Natural killer cell (primary cell): ENCODE data around the gene HAND1. TPM values are rescaled to one million over a fixed set of nuclear protein-coding genes. Genes with fewer than 3 reads are reported as not detected.

Source experiments
- ATAC-seq, 3 donors: fragments of 150-1000 bp in 2 of 3; fragments of 200-7000 bp in 1 of 3; cut with Tn5 transposase; 1 replicate in 1 of 3; 2 replicates in 2 of 3; pipeline ENCODE4 v1.10.0; 2021; ENCODE audit warnings: mild to moderate bottlenecking in 2 of 3, moderate library complexity in 2 of 3
- DNase-seq, 2 donors: peaks; one replicate each; pipeline versions ENCODE4 v3.0.0 to v3.0.0-alpha.2; 2013 to 2021; ENCODE audit warnings: mixed read lengths in 1 of 2
- H3K27ac ChIP-seq: one replicate; pipeline ENCODE4 v1.5.1; 2013; ENCODE audit warnings: mild to moderate bottlenecking, low read length
- H3K27me3 ChIP-seq: one replicate; pipeline ENCODE4 v1.6.1; 2013; ENCODE audit warnings: low read length; ENCODE audit not compliant: control insufficient read depth, insufficient read depth
- H3K36me3 ChIP-seq: one replicate; pipeline ENCODE4 v1.6.1; 2013; ENCODE audit warnings: low read length; ENCODE audit not compliant: control insufficient read depth, insufficient read depth
- H3K4me1 ChIP-seq: one replicate; pipeline ENCODE4 v1.6.1; 2013; ENCODE audit warnings: low read length; ENCODE audit not compliant: control insufficient read depth, insufficient read depth
- H3K4me3 ChIP-seq: one replicate; pipeline ENCODE4 v1.5.1; 2013; ENCODE audit warnings: low read length
- H3K9me3 ChIP-seq: one replicate; pipeline ENCODE4 v1.6.1; 2013; ENCODE audit warnings: low read length; ENCODE audit not compliant: control insufficient read depth, insufficient read depth
- H3K27ac Mint-ChIP-seq, 2 donors: one replicate each; pipeline ENCODE4 v1.8.0; 2022; ENCODE audit warnings: mild to moderate bottlenecking in 2 of 2, mixed read lengths in 2 of 2, moderate library complexity in 1 of 2
- H3K27me3 Mint-ChIP-seq, 2 donors: one replicate each; pipeline ENCODE4 v1.8.0; 2022; ENCODE audit warnings: low read depth in 2 of 2, mixed read lengths in 2 of 2
- H3K36me3 Mint-ChIP-seq: one replicate; pipeline ENCODE4 v1.8.0; 2022; ENCODE audit warnings: mixed read lengths
- H3K4me1 Mint-ChIP-seq, 2 donors: one replicate each; pipeline ENCODE4 v1.8.0; 2022; ENCODE audit warnings: mixed read lengths in 2 of 2
- H3K4me3 Mint-ChIP-seq: one replicate; pipeline ENCODE4 v1.8.0; 2022; ENCODE audit warnings: mild to moderate bottlenecking, moderate library complexity, mixed read lengths
- H3K9me3 Mint-ChIP-seq, 2 donors: one replicate each; pipeline ENCODE4 v1.8.0; 2022; ENCODE audit warnings: mixed read lengths in 2 of 2
- CTCF ChIP-seq: fragments of 200-600 bp; IDR thresholded peaks from one replicate; pipeline ENCODE4 v1.8.0; 2022; ENCODE audit warnings: antibody characterized with exemption
- WGBS: methylation state at CpG from one replicate; pipeline ENCODE4 v1.1.7; 2013; ENCODE audit warnings: missing lambda C conversion rate; ENCODE audit not compliant: insufficient coverage; 5-methylcytosine and 5-hydroxymethylcytosine counted together
- intact Hi-C: fragments of 100-400 bp; cut with micrococcal nuclease; formaldehyde crosslinking; loops from one replicate; pipeline ENCODE4 v1.14.2; 2022
- total RNA-seq, 4 donors: library from RNA; stranded (reverse); fragments of 120-200 nt in 1 of 4; gene quantifications; one replicate each; pipeline versions ENCODE4 v1.2.3 to v1.2.4, GENCODE V29; 2013 to 2022

The HAND1 gene
- total RNA-seq, 3 donors from 2014 or later (not counting 1 experiment from before 2014, with no cell fraction given) = not detected

GRCh38 chr5:154483654-154484392 is 5.8 kb upstream of the HAND1 start:
- Histone ChIP-seq H3K4me1 (peaks cover 9% of the 10 kb centered on the region), H3K27ac (no peak overlapping the region), H3K9me3 (peaks cover 2% of the 10 kb centered on the region), H3K36me3 (no peaks in the 10 kb centered on the region), H3K4me3 (no peak overlapping the region), H3K27me3 (peaks cover 68% of the 10 kb centered on the region)
- no peaks in the 10 kb centered on the region for H3K36me3 Mint-ChIP-seq
- intact Hi-C loops = no loop called here
- H3K4me3 Mint-ChIP-seq = no peak overlapping the region
- no peak for DNase-seq
- no peak for ATAC-seq
- H3K27ac Mint-ChIP-seq = no peak overlapping the region
- H3K27me3 Mint-ChIP-seq = peaks cover 75 to 89% of the 10 kb centered on the region in 2 donors
- 9% methylated on average over 34 of the region's 34 CpGs for WGBS
- TF ChIP-seq CTCF = no peak
- H3K9me3 Mint-ChIP-seq = no peaks in the 10 kb centered on the region
- H3K4me1 Mint-ChIP-seq = peaks cover 0 to 14% of the 10 kb centered on the region in 2 donors

DNA sequence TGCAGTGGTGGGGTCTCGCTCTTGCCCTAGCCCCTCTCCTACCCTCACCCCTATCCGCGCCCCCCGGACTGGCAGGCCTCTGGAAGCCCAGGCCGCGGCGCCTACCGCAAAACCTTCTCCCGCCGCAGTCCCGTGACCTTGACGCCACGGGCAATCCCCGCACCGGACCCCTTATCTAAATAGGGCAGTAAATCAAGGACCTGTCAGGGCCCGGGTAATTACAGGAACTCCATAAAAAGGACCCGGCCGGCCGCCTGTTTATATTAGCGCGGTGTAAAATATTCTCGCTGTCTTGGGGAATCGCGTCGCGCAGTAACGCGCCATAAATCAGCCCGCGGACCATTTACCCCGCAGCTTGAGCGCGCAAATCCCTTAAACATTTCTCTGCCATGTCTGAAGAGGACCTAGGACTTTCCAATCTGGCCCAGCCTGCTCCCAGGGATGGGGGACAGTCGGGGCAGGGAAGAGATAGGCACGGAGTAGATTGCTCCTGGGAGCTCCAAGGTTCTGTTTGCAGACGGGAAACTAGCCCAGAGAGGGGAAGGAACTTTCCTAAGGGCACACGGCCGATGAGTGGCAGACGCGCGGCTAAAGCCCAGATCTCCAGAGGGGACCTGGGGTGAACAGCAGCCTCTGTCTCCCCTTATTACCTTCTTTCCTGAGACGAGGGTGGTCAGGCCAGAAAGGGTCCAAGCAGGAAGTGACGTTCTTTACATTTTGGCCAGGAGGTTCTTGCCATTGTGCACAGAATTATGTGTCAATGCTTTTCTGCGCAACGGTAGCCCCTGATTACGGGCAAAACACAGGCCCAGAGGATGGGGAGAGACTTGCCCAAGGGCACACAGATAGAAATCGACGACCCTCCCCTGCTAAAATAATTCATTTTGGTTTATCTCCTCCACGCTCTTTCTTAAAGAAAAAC is 4.8 kb upstream of the HAND1 start:
- H3K36me3 ChIP-seq = no peaks in the 10 kb centered on the region
- Mint-ChIP-seq H3K4me1 (peaks cover 0 to 14% of the 10 kb centered on the region in 2 donors), H3K27ac (no peak overlapping the region), H3K36me3 (no peaks in the 10 kb centered on the region), H3K27me3 (peaks cover 72 to 82% of the 10 kb centered on the region in 2 donors), H3K4me3 (no peak overlapping the region), H3K9me3 (no peaks in the 10 kb centered on the region)
- H3K27me3 ChIP-seq = peaks cover 77% of the 10 kb centered on the region
- no peak for TF ChIP-seq CTCF
- DNase-seq (no peak), ATAC-seq (no peak)
- WGBS = 9% methylated on average over 48 of the region's 49 CpGs
- H3K4me1 ChIP-seq = peaks cover 18% of the 10 kb centered on the region
- H3K27ac ChIP-seq = no peak overlapping the region
- intact Hi-C loops = no loop called here
- H3K4me3 ChIP-seq = no peak overlapping the region
- H3K9me3 ChIP-seq = peaks cover 2% of the 10 kb centered on the region

GRCh38 chr5:154481584-154482381 is 3.8 kb upstream of the HAND1 start:
- ATAC-seq = no peak
- Mint-ChIP-seq H3K27me3 (peaks cover 73 to 84% of the 10 kb centered on the region in 2 donors), H3K9me3 (no peaks in the 10 kb centered on the region), H3K36me3 (no peaks in the 10 kb centered on the region), H3K27ac (no peak overlapping the region), H3K4me1 (peaks cover 7 to 21% of the 10 kb centered on the region in 2 donors), H3K4me3 (no peak overlapping the region)
- Histone ChIP-seq H3K4me1 (peaks cover 22% of the 10 kb centered on the region), H3K4me3 (no peak overlapping the region), H3K9me3 (peaks cover 2% of the 10 kb centered on the region), H3K36me3 (no peaks in the 10 kb centered on the region), H3K27ac (no peak overlapping the region), H3K27me3 (peaks cover 84% of the 10 kb centered on the region)
- WGBS = 26% methylated on average over 11 of the region's 11 CpGs
- DNase-seq = no peak
- intact Hi-C loops = no loop called here
- no peak for TF ChIP-seq CTCF
